Fibroblast of lung (primary cell): Measurements from ENCODE around the gene GH1. TPM values are rescaled to one million over a fixed set of nuclear protein-coding genes. Genes with fewer than 3 reads are reported as not detected.
"Not testable (repeated sequence)": the region's sequence is repeated elsewhere in the genome, so short reads cannot be mapped to it uniquely, and the experiment has no call there.

Experiments used
- DNase-seq, 2 donors: peaks; one replicate each; pipeline versions ENCODE4 v3.0.0 to v3.0.0-alpha.2; 2010; ENCODE audit warnings: low read depth in 2 of 2
- H2AFZ ChIP-seq: 2 replicates; pipeline ENCODE4 v1.5.1; 2012; ENCODE audit warnings: low read length, control low read depth, inconsistent platforms
- H3K27ac ChIP-seq: 2 replicates; pipeline ENCODE4 v1.5.1; 2011; ENCODE audit warnings: low read length, control low read depth; ENCODE audit not compliant: insufficient read depth
- H3K27me3 ChIP-seq: 2 replicates; pipeline ENCODE4 v1.5.1; 2011; ENCODE audit warnings: mild to moderate bottlenecking, low read length; ENCODE audit not compliant: control insufficient read depth, insufficient read depth
- H3K36me3 ChIP-seq: 2 replicates; pipeline ENCODE4 v1.5.1; 2011; ENCODE audit warnings: low read length; ENCODE audit not compliant: control insufficient read depth, insufficient read depth
- H3K4me1 ChIP-seq: 2 replicates; pipeline ENCODE4 v1.5.1; 2011; ENCODE audit warnings: low read length; ENCODE audit not compliant: control insufficient read depth, insufficient read depth; ENCODE audit errors: extremely low read depth
- H3K4me2 ChIP-seq: 2 replicates; pipeline ENCODE4 v1.5.1; 2011; ENCODE audit warnings: low read length, control low read depth; ENCODE audit not compliant: insufficient read depth; ENCODE audit errors: extremely low read depth
- H3K4me3 ChIP-seq, 4 experiments: fragments of 200-600 bp in 1 of 4; sonication (generic) in 1 of 4; replicated peaks in 1 of 4; 2 replicates each; pipeline ENCODE4 v1.5.1; 2011 to 2016; ENCODE audit warnings: low read length in 4 of 4, low read depth in 3 of 4, mild to moderate bottlenecking in 3 of 4, control low read depth in 2 of 4, inconsistent platforms in 1 of 4, mixed read lengths in 1 of 4; ENCODE audit not compliant: insufficient read depth in 1 of 4; ENCODE audit errors: control extremely low read depth in 1 of 4
- H3K79me2 ChIP-seq: 2 replicates; pipeline ENCODE4 v1.5.1; 2012; ENCODE audit warnings: mild to moderate bottlenecking, low read length, inconsistent platforms; ENCODE audit not compliant: control insufficient read depth, insufficient read depth
- H3K9ac ChIP-seq: 2 replicates; pipeline ENCODE4 v1.5.1; 2011; ENCODE audit warnings: mild to moderate bottlenecking, low read length, control low read depth; ENCODE audit not compliant: insufficient read depth
- H3K9me3 ChIP-seq: 2 replicates; pipeline ENCODE4 v1.5.1; 2012; ENCODE audit warnings: low read depth, low read length; ENCODE audit not compliant: control insufficient read depth, insufficient read depth
- H4K20me1 ChIP-seq: 2 replicates; pipeline ENCODE4 v1.5.1; 2011; ENCODE audit warnings: low read length; ENCODE audit not compliant: control insufficient read depth, insufficient read depth; ENCODE audit errors: extremely low read depth
- EZH2 ChIP-seq: IDR thresholded peaks from 2 replicates; pipeline ENCODE4 v1.5.1; 2012; ENCODE audit warnings: low read length, control low read depth, mild to moderate bottlenecking; ENCODE audit errors: missing control alignments
- polyA minus RNA-seq: library from RNA; depleted of rRNA, polyadenylated mRNA; stranded (reverse); fragments of >200 nt; gene quantifications from 2 replicates; pipeline ENCODE4 v1.2.3, GENCODE V29; 2011; ENCODE audit warnings: low replicate concordance
- polyA plus RNA-seq, 2 donors: library from polyadenylated mRNA; depleted of rRNA in 1 of 2; stranded (reverse) in 1 of 2; unstranded in 1 of 2; fragments of >200 nt; gene quantifications; 2 replicates each; pipeline ENCODE4 v1.2.1, GENCODE V29; 2011 to 2012; ENCODE audit warnings: missing spikeins in 1 of 2
- total RNA-seq: library from RNA; depleted of rRNA; stranded (reverse); fragments of >200 nt; gene quantifications from 2 replicates; pipeline ENCODE4 v1.2.1, GENCODE V29; 2014
- TF ChIP-seq, protein P1 (sequence below), 2 donors: IDR thresholded peaks in 1 of 2; conservative IDR thresholded peaks in 1 of 2; 1 replicate in 1 of 2; 2 replicates in 1 of 2; pipeline ENCODE4 v1.5.1; 2011 to 2012; ENCODE audit warnings: low read length in 2 of 2, control low read depth in 1 of 2, inconsistent platforms in 1 of 2, low read depth in 1 of 2, mild to moderate bottlenecking in 1 of 2

The GH1 gene
- total RNA-seq: not detected in 2 replicates
- polyA plus RNA-seq: not detected in 2 replicates
- polyA plus RNA-seq (2012): not detected in 2 replicates
- not detected in 2 replicates for polyA minus RNA-seq

DNA sequence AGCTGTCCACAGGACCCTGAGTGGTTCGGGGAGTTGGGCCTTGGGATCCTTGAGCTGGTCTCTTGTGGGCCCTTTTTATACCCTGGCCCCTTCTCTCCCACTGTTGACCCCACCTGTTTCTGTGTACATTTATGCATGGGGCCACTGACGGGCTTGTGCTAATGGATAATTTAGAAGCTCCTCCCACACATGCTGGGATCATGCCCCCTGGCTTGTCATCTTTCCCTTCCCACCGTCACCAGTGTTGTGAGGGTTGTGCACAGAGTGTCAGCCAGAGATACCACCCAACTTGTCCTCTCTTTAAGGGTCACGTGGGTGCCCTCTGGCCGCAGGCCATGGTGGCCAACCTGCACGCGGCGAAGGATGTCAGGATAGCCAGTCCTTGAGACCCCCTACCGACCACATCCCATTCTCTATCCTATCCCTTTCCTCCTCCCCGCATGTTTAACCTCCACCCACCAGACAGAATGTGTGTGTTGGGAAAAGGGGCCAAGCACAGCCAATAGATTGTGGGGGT is at the start of gene GH1:
Gene GH1 (minus strand): TSS at position 51 of the 517 bp plus-strand sequence. CDS start 63 bp downstream, outside the sequence.
- DNase-seq, H3K4me2 ChIP-seq, H3K27me3 ChIP-seq, H4K20me1 ChIP-seq, H3K9ac ChIP-seq, H3K9me3 ChIP-seq, H2AFZ ChIP-seq, H3K36me3 ChIP-seq, H3K79me2 ChIP-seq, H3K27ac ChIP-seq, H3K4me3 ChIP-seq, H3K4me1 ChIP-seq: not testable (repeated sequence)

GRCh38 chr17:63967953-63968352 is 49.3 kb upstream of the GH1 start:
- H3K4me3 ChIP-seq: no peak overlapping the region
- no peak for TF ChIP-seq EZH2
- TF ChIP-seq, protein P1, sequence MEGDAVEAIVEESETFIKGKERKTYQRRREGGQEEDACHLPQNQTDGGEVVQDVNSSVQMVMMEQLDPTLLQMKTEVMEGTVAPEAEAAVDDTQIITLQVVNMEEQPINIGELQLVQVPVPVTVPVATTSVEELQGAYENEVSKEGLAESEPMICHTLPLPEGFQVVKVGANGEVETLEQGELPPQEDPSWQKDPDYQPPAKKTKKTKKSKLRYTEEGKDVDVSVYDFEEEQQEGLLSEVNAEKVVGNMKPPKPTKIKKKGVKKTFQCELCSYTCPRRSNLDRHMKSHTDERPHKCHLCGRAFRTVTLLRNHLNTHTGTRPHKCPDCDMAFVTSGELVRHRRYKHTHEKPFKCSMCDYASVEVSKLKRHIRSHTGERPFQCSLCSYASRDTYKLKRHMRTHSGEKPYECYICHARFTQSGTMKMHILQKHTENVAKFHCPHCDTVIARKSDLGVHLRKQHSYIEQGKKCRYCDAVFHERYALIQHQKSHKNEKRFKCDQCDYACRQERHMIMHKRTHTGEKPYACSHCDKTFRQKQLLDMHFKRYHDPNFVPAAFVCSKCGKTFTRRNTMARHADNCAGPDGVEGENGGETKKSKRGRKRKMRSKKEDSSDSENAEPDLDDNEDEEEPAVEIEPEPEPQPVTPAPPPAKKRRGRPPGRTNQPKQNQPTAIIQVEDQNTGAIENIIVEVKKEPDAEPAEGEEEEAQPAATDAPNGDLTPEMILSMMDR (conservative IDR thresholded peaks at IDR 0.05 in 1 of 2, IDR thresholded peaks at IDR 0.05 in 1 of 2; ENCODE audit: low read depth in 1 of 2, low read length in 2 of 2): no peak
- H3K9me3 ChIP-seq: no peaks in the 10 kb centered on the region
- H4K20me1 ChIP-seq: no peaks in the 10 kb centered on the region
- no peaks in the 10 kb centered on the region for H3K36me3 ChIP-seq
- peak in 1 of 2 donors; percentile 11 for DNase-seq
- H3K79me2 ChIP-seq: no peaks in the 10 kb centered on the region
- no peaks in the 10 kb centered on the region for H3K27me3 ChIP-seq
- no peak overlapping the region for H3K4me2 ChIP-seq
- no peak overlapping the region for H2AFZ ChIP-seq
- H3K4me1 ChIP-seq: no peaks in the 10 kb centered on the region
- H3K9ac ChIP-seq: no peak overlapping the region
- H3K27ac ChIP-seq: no peak overlapping the region

DNA sequence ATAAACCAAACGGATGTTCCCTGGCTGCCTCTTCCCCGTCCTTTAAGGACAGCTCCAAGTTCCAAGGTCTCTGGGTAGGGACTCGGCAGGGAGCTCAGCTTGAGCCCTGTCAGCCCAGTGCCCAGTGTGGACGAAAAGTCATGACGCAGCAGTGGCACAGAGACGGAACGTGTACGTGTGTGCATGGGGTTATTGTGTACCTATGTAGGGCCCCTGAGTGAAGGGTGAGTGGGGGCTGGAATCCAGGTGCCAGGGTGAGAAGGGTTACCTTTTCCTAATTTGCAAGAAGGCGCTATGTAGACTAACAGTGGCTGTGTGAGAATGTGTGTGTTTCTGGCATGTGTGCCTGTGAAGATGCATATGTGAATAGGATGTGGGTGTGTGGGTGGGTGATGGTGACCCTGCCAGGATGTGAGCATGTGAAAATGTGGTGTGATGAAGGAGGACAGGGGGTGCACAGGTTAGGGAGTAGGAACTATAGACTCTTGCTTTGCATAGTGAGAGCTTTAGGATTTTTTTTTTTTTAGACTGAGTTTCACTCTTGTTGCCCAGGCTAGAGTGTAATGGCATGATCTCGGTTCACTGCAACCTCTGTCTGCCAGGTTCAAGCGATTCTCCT is 48.1 kb upstream of the GH1 start:
- no peaks in the 10 kb centered on the region for H4K20me1 ChIP-seq
- H3K4me1 ChIP-seq: no peaks in the 10 kb centered on the region
- no peaks in the 10 kb centered on the region for H3K79me2 ChIP-seq
- H3K27me3 ChIP-seq: no peaks in the 10 kb centered on the region
- DNase-seq: no peak
- H3K9me3 ChIP-seq: no peaks in the 10 kb centered on the region
- no peak overlapping the region for H3K27ac ChIP-seq
- no peak overlapping the region for H3K4me3 ChIP-seq
- TF ChIP-seq EZH2: no peak
- TF ChIP-seq, protein P1 (conservative IDR thresholded peaks at IDR 0.05 in 1 of 2, IDR thresholded peaks at IDR 0.05 in 1 of 2; ENCODE audit: low read depth in 1 of 2, low read length in 2 of 2): no peak
- no peak overlapping the region for H2AFZ ChIP-seq
- H3K36me3 ChIP-seq: no peaks in the 10 kb centered on the region
- H3K9ac ChIP-seq: no peak overlapping the region
- H3K4me2 ChIP-seq: no peak overlapping the region
